HG03521 (cell line): ENCODE data around the gene ZNF726.
"Not testable (repeated sequence)": the region's sequence is repeated elsewhere in the genome, so short reads cannot be mapped to it uniquely, and the experiment has no call there.

Experiments used
- ATAC-seq: cut with Tn5 transposase; IDR thresholded peaks from one replicate; pipeline ENCODE4 v1.9.1; 2021; ENCODE audit warnings: mild to moderate bottlenecking, moderate library complexity; ENCODE audit not compliant: unreplicated experiment

Gene ZNF726

DNA sequence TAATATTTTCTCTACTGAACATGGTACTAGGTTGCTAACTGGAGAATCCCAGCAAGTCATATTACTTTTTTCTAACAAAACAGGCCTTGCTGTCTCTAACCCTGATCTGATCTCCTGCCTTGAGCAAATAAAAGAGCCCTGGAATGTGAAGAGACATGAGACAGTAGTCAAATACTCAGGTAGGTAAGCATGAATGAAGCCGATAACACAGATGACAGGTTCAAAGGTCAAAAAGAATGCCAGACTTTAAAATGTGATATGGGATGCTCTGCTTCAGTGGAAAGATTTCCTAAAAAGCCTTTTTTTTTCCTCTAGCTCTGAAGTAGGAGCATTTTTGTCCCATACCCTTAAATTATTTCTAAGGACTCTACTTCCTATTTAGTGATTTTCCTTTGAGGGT lies 28.7 kb downstream of the ZNF726 start:
- ATAC-seq = no peak

DNA sequence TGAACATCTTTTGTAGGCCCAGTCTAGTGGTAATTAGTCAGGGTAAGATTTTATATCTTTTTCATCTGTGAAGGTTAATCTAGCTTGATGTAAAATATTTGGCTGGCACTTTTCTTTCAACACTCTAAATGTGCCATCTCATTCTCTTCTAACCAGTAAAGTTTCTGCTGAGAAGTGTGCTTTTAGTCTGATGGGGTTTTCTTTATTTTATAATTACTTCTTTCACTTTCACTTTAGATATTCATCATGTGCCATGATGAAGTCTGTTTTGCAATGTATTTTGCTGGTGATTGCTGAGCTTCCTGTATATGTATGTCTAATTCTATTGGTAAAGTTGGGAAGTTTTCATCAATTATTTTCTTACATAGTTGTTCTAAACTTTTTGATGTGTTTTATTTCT lies 31.9 kb downstream of the ZNF726 start:
- ATAC-seq = no peak

DNA sequence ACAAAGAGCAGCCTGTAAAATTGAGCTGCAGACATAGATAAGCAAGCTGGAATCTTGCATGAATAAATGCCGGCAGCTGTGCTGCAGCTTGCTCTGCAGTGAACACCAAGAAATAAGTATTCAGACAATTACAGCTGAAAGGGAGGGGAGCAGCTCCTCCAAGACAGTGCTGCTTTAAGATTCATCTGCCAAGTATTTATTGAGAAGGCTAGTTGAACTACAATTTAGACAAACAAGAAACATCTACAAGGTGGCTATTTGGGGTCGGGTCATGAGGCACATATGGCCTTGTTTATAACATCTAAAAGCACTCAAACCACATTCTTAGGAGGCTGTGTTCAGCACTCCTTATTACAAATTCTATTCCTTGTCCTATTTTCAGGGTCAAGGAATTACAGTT lies 34.9 kb downstream of the ZNF726 start:
- no peak for ATAC-seq

DNA sequence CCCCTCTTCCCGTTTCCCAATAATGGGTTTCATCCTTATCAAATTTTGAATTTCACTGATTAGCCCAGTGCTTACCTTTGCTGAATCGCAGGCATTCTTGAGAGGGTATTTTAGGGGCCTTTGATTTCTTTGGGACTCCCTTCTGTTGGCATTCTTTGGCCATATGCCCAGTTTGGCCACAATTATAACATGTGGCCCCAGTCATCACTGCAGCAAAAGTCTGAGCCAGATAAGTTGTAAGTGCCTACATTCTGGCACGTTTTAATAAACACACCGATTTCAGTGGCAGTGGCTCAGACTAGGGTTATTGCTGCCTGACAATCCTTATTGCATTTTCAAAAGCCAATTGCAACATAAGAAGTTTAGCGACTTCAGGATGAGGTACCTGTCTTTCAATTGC lies 41.4 kb downstream of the ZNF726 start:
- ATAC-seq = no peak

DNA sequence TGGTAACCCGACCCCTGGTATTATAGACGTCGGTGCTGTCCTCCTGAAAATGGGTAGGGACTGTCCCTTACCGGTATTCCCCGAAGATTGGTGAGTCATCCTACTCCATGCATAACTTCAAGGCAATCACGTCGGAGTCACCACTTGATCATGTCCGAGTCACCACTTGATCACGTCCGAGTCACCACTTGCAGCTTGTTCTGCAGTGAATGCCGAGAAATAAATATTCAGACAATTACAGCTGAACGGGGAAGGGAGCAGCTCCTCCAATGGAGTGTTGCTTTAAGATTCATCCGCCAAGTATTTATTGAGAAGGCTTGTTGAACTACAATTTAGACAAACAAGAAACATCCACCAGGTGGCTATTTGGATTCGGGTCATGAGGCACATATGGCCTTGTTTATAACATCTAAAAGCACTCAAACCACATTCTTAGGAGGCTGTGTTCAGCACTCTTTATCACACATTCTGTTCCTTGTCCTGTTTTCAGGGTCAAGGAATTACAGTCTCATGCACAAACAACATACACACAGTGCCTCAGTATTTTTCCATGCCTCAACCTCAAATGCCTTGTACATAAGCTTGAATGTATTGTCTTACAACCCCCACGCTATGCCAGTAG lies 43.1 kb downstream of the ZNF726 start:
- no peak for ATAC-seq

DNA sequence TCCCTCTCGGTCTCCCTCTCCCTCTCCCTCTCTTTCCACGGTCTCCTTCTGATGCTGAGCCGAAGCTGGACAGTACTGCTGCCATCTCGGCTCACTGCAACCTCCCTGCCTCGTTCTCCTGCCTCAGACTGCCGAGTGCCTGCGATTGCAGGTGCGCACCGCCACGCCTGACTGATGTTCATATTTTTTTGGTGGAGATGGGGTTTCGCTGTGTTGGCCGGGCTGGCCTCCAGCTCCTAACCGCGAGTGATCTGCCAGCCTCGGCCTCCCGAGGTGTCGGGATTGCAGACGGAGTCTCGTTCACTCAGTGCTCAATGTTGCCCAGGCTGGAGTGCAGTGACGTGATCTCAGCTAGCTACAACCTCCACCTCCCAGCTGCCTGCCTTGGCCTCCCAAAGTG lies 48.7 kb downstream of the ZNF726 start:
- ATAC-seq = not testable (repeated sequence)

DNA sequence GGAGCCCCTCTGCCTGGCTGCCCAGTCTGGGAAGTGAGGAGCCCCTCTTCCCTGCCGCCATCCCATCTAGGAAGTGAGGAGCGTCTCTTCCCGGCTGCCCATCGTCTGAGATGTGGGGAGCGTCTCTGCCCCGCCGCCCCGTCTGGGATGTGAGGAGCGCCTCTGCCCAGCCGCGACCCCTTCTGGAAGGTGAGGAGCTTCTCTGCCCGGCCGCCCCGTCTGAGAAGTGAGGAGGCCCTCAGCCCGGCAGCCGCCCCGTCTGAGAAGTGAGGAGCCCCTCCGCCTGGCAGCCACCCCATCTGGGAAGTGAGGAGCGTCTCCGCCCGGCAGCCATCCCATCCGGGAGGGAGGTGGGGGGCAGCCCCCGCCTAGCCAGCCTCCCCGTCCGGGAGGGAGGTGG lies 49.2 kb downstream of the ZNF726 start:
- not testable (repeated sequence) for ATAC-seq

DNA sequence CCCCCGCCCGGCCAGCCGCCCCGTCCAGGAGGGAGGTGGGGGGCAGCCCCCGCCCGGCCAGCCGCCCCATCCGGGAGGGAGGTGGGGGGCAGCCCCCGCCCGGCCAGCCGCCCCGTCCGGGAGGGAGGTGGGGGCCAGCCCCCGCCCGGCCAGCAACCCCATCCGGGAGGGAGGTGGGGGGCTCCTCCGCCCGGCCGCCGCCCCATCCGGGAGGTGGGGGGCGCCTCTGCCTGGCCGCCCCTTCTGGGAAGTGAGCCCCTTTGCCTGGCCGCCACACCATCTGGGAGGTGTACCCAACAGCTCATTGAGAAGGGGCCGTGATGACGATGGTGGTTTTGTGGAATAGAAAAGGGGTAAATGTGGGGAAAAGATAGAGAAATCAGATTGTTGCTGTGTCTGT lies 49.6 kb downstream of the ZNF726 start:
- ATAC-seq = not testable (repeated sequence)

DNA sequence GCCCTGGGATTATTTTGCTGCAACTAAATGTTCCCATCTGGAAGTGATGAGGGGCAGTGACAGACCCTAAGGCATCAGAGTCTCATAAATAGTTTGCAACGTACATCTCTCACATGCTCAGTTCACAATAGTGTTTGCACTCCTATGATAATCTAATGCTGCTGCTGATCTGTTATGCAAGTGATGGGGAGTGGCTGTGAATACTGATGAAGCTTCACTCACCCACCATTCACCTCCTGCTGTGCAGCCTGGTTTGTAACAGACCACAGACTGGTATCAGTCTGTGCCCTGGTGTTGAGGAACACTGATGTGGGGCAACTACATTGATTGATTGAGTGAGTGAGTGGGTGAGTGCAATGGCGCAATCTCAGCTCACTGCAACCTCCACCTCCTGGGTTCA lies 54.9 kb downstream of the ZNF726 start:
- ATAC-seq = no peak

DNA sequence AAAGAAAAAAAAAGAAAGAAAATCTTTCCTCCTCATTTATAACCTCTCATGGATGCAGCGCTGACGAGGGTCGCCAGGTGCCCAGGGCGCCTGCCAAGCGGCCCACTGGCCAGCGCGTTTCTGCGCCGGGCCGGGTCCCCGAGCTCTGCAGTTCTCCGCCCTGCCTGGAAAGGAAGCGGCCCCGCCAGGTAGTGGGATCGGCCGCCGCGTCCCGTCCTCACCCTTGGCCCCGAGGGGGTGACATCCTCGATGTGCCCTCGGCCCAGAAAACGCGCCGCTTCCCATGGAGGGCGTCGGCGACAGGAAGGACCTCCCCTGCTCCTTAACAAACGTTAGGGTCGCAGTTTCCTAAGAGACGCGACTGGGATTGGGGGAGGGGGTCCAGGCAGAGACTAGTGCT lies 56.9 kb downstream of the ZNF726 start:
- ATAC-seq = no peak

DNA sequence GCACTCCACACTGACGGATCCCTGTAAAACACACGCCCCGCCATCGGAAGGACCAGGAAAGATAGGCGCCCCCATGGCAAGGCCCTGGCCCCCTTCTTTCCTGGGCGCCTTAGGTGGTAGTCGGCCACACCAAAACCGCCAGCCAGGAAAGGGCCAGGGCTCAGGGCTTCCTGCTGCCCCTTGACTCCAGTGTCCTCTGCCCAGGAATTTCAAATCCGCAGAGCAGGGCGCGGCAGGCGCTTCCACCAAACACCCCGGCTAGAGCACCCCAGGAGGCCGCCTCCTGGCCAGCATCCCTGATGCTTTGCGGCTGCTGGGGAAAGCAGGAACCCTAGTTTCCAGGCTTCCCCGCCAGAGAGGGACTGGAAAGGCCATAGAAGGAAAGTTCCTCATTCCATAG lies 57.5 kb downstream of the ZNF726 start:
- ATAC-seq = no peak

DNA sequence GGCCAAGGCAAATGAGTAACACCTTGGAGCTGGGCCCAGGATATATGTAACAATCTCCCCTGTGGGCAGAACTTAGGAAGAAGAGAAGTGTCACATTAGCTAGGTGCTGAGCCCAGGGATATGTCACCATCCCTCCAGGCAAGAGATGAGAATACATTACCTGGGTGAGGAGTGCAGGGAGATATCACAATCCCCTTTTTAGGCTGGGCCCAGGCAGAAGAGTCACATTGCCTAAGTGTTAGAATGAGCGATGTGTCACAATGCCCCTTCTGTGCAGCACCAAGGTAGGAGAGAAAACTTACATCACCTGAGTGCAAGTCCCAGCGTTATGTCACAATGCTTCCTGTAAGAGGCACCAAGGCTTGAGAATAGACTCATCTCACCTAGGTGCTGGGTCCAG lies 60.3 kb downstream of the ZNF726 start:
- ATAC-seq = no peak

DNA sequence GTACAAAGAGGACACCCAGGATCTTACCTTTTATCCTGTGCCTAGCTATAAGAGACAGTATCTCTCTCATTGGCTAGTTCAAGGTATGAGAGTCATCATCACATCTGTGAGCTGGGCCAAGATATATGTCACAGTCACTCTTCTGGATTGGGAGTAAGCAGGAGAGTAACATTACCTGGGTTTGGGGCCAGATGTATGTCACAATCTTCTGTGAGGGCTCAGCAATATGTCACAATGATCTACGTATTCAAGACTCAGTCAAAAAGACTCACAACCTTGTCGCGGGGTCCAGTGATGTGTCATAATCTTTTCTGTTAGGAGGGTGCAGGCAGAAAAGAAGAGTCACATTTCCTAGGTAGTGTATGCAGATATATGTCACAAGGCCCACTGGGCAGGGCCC lies 61.9 kb downstream of the ZNF726 start:
- not testable (repeated sequence) for ATAC-seq

DNA sequence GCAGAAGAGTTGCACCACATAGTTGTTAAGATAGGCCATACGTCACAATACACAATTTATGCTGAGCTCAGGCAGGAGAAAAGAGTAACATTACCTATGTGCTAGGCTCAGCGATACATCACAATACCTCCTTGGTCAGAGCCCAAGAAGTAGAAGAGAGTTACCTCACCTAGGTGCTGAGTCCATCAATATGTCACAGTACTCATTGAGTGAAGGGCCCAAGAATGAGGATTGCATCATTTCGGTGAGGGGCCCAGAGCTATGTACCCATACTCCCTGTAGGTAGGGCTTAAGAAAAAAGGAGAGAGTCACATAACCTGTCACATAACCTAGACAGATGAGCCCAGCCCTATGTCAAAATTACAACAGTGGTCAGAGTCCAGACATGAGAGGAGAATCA lies 62.6 kb downstream of the ZNF726 start:
- ATAC-seq = not testable (repeated sequence)

DNA sequence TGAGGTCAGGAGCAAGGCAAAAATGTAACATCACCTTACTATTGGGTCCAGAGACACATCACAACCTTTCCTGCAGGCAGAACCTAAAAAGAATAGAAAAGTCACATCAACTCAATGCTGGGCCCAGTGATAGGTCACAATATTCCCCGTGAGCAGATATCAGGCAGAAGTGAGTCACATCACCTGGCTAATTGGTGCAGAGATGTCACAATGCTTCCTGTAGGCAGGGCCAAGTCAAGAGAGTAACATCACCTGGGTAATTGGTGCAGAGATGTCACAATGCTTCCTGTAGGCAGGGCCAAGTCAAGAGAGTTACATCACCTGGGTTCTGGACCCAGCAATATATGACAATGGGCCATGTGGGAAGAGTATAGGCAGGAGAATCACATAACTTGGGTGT lies 63.4 kb downstream of the ZNF726 start:
- no peak for ATAC-seq

DNA sequence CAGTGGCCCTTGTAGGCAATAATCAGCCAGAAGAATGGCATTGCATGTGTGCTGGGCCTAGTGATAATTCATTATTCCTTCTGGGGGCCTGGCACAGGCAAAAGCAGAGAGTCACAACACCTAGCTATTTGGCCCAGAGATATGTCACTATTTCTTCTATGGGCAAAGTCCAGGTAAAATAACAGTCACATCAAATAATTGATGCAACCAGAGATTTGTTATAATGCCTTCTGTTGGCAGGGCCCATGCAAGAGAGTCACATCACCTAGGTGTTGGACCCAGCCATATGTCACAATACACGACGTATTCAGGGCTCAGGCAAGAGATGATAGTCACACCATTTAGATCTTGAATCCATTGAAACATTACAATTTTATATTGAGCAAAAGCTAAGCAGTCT lies 66.1 kb downstream of the ZNF726 start:
- ATAC-seq = no peak

DNA sequence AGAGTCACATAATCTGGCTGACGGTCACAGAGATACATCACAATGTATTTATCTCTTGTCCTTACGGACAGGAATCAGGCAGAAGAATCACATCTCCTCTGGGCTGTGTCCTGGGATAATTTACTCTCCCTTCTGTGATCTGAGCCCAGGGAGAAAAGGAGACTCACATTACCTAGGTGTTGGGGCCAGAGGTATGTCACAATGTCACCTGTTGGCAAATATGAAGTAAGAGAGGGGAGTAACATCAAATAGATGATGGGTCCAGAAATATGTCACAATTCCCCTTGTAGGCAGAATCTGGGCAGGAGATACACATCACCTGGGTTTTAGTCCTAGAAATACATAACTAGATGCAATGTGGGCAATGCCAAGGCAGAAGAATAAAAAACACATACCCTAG lies 67.2 kb downstream of the ZNF726 start:
- no peak for ATAC-seq

DNA sequence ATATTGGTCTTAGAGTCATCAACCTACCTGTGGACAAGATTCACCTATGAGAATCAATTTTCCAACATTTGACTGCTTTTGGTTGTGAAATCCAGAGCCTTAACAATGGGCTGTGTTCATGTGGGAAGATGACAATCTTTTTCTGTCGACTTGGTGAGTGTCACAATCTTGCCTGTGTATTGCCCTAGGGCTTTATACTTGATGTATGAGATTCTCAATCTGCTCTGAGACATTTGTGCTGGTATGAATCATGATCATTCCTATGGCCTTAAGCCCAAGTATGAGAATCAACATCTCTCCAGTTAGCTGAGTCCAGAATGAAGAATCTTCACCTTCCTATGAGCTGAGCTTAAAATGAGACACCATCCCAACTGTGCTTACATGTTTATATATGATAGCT lies 68.7 kb downstream of the ZNF726 start:
- no peak for ATAC-seq
